Immature natural killer cell (primary cell): ENCODE data around the gene FGF5. TPM values are rescaled to one million over a fixed set of nuclear protein-coding genes. Genes with fewer than 3 reads are reported as not detected.

Experiments
- DNase-seq, 3 donors: peaks; one replicate each; pipeline ENCODE4 v3.0.0; 2022; ENCODE audit warnings: mixed read lengths in 1 of 3
- H3K27ac Mint-ChIP-seq, 6 donors: one replicate each; pipeline ENCODE4 v1.8.0; 2020; ENCODE audit warnings: mixed read lengths in 6 of 6, mild to moderate bottlenecking in 5 of 6, inconsistent platforms in 4 of 6, moderate library complexity in 3 of 6
- H3K27me3 Mint-ChIP-seq, 3 donors: one replicate each; pipeline ENCODE4 v1.8.0; 2020 to 2021; ENCODE audit warnings: low read depth in 3 of 3, mild to moderate bottlenecking in 3 of 3, mixed read lengths in 3 of 3, moderate library complexity in 3 of 3, inconsistent platforms in 1 of 3
- H3K36me3 Mint-ChIP-seq, 3 donors: one replicate each; pipeline ENCODE4 v1.8.0; 2020; ENCODE audit warnings: mixed read lengths in 3 of 3, inconsistent platforms in 2 of 3, mild to moderate bottlenecking in 2 of 3
- H3K4me1 Mint-ChIP-seq, 2 donors: one replicate each; pipeline ENCODE4 v1.8.0; 2020; ENCODE audit warnings: inconsistent platforms in 2 of 2, mild to moderate bottlenecking in 2 of 2, mixed read lengths in 2 of 2, moderate library complexity in 1 of 2
- H3K4me3 Mint-ChIP-seq, 5 donors: one replicate each; pipeline ENCODE4 v1.8.0; 2020; ENCODE audit warnings: mild to moderate bottlenecking in 5 of 5, mixed read lengths in 5 of 5, inconsistent platforms in 3 of 5, moderate library complexity in 3 of 5
- H3K9me3 Mint-ChIP-seq, 6 donors: one replicate each; pipeline ENCODE4 v1.8.0; 2020; ENCODE audit warnings: mild to moderate bottlenecking in 6 of 6, mixed read lengths in 6 of 6, inconsistent platforms in 4 of 6, moderate library complexity in 3 of 6
- polyA plus RNA-seq, 3 donors: library from polyadenylated mRNA; unstranded; fragments of 300-500 nt; fragmentation: Illumina TruSeq; gene quantifications; one replicate each; pipeline ENCODE4 v1.2.3, GENCODE V29; 2021

The FGF5 gene
- polyA plus RNA-seq: not detected

GRCh38 chr4:80266253-80266901 is at the start of gene FGF5:
FGF5 (plus strand) TSS chr4:80266664; CDS start chr4:80266825, 161 bp downstream.
- Mint-ChIP-seq H3K27me3 (peaks cover 5 to 32% (median 11%) of the 10 kb centered on the region in 3 donors), H3K27ac (no peak within 1 kb of the TSS), H3K36me3 (no peaks in the 10 kb centered on the region), H3K9me3 (no peaks in the 10 kb centered on the region), H3K4me1 (no peaks in the 10 kb centered on the region), H3K4me3 (peak within 1 kb of the TSS in 4 of 5 donors; percentile 0 to 70 (median 34))
- DNase-seq: no peak

GRCh38 chr4:80219301-80220025 is 47.0 kb upstream of the FGF5 start:
- no peak overlapping the region for H3K4me3 Mint-ChIP-seq
- no peaks in the 10 kb centered on the region for H3K36me3 Mint-ChIP-seq

GRCh38 chr4:80220711-80221110 is 45.8 kb upstream of the FGF5 start:
- Mint-ChIP-seq H3K9me3 (no peaks in the 10 kb centered on the region), H3K4me3 (no peak overlapping the region), H3K27ac (no peak overlapping the region), H3K36me3 (no peaks in the 10 kb centered on the region), H3K27me3 (peaks cover 0 to 20% (median 4%) of the 10 kb centered on the region in 3 donors), H3K4me1 (no peaks in the 10 kb centered on the region)
- DNase-seq: no peak

More at GRCh38 chr4:80219301-80220025, 47.0 kb upstream of the FGF5 start:
- Mint-ChIP-seq H3K27ac (no peak overlapping the region), H3K27me3 (peaks cover 0 to 20% (median 4%) of the 10 kb centered on the region in 3 donors), H3K9me3 (no peaks in the 10 kb centered on the region), H3K4me1 (no peaks in the 10 kb centered on the region)
- DNase-seq: no peak

GRCh38 chr4:80221161-80221560 is 45.3 kb upstream of the FGF5 start:
- Mint-ChIP-seq H3K4me3 (no peak overlapping the region), H3K27ac (no peak overlapping the region), H3K27me3 (peaks cover 0 to 19% (median 4%) of the 10 kb centered on the region in 3 donors), H3K9me3 (no peaks in the 10 kb centered on the region), H3K4me1 (no peaks in the 10 kb centered on the region), H3K36me3 (no peaks in the 10 kb centered on the region)
- no peak for DNase-seq

GRCh38 chr4:80225595-80225994 is 40.9 kb upstream of the FGF5 start:
- Mint-ChIP-seq H3K4me1 (no peaks in the 10 kb centered on the region), H3K36me3 (no peaks in the 10 kb centered on the region), H3K27ac (no peak overlapping the region), H3K9me3 (no peaks in the 10 kb centered on the region), H3K4me3 (no peak overlapping the region), H3K27me3 (peaks cover 0 to 10% (median 0%) of the 10 kb centered on the region in 3 donors)
- no peak for DNase-seq

GRCh38 chr4:80226094-80226493 is 40.4 kb upstream of the FGF5 start:
- no peak for DNase-seq
- Mint-ChIP-seq H3K4me1 (no peaks in the 10 kb centered on the region), H3K9me3 (no peaks in the 10 kb centered on the region), H3K4me3 (no peak overlapping the region), H3K27ac (no peak overlapping the region), H3K27me3 (peaks cover 0 to 8% (median 0%) of the 10 kb centered on the region in 3 donors), H3K36me3 (no peaks in the 10 kb centered on the region)

- H3K4me3 Mint-ChIP-seq: no peak overlapping the region
- peaks cover 0 to 6% (median 0%) of the 10 kb centered on the region in 3 donors for H3K27me3 Mint-ChIP-seq
- H3K4me1 Mint-ChIP-seq: no peaks in the 10 kb centered on the region
- H3K36me3 Mint-ChIP-seq: no peaks in the 10 kb centered on the region
- no peak for DNase-seq
- H3K9me3 Mint-ChIP-seq: no peaks in the 10 kb centered on the region
- no peak overlapping the region for H3K27ac Mint-ChIP-seq
Measured at GRCh38 chr4:80228460-80228859, 38.0 kb upstream of the FGF5 start.

GRCh38 chr4:80229128-80229527 is 37.3 kb upstream of the FGF5 start:
- H3K27me3 Mint-ChIP-seq: peaks cover 0 to 6% (median 0%) of the 10 kb centered on the region in 3 donors
- H3K4me3 Mint-ChIP-seq: no peak overlapping the region
- H3K36me3 Mint-ChIP-seq: no peaks in the 10 kb centered on the region
- no peak for DNase-seq
- no peaks in the 10 kb centered on the region for H3K4me1 Mint-ChIP-seq
- H3K9me3 Mint-ChIP-seq: no peaks in the 10 kb centered on the region
- H3K27ac Mint-ChIP-seq: no peak overlapping the region

- Mint-ChIP-seq H3K4me1 (no peaks in the 10 kb centered on the region), H3K4me3 (no peak overlapping the region), H3K36me3 (no peaks in the 10 kb centered on the region), H3K9me3 (no peaks in the 10 kb centered on the region), H3K27me3 (peaks cover 0 to 6% (median 0%) of the 10 kb centered on the region in 3 donors), H3K27ac (no peak overlapping the region)
- no peak for DNase-seq
Measured at GRCh38 chr4:80229590-80229989, 36.9 kb upstream of the FGF5 start.

- no peaks in the 10 kb centered on the region for H3K4me1 Mint-ChIP-seq
- no peaks in the 10 kb centered on the region for H3K36me3 Mint-ChIP-seq
- no peak overlapping the region for H3K4me3 Mint-ChIP-seq
- H3K27me3 Mint-ChIP-seq: peaks cover 3 to 6% (median 5%) of the 10 kb centered on the region in 3 donors
- no peak for DNase-seq
- peaks cover 0 to 2% (median 0%) of the 10 kb centered on the region in 6 donors for H3K9me3 Mint-ChIP-seq
- H3K27ac Mint-ChIP-seq: no peak overlapping the region
Measured at GRCh38 chr4:80231180-80231579, 35.3 kb upstream of the FGF5 start.

GRCh38 chr4:80232707-80233370 is 33.6 kb upstream of the FGF5 start:
- Mint-ChIP-seq H3K36me3 (no peaks in the 10 kb centered on the region), H3K27me3 (peaks cover 3 to 7% (median 6%) of the 10 kb centered on the region in 3 donors), H3K4me1 (no peaks in the 10 kb centered on the region), H3K4me3 (no peak overlapping the region), H3K27ac (no peak overlapping the region), H3K9me3 (peaks cover 0 to 2% (median 0%) of the 10 kb centered on the region in 6 donors)
- no peak for DNase-seq

GRCh38 chr4:80233390-80233789 is 33.1 kb upstream of the FGF5 start:
- Mint-ChIP-seq H3K27ac (no peak overlapping the region), H3K36me3 (no peaks in the 10 kb centered on the region), H3K9me3 (peaks cover 0 to 2% (median 0%) of the 10 kb centered on the region in 6 donors), H3K4me3 (no peak overlapping the region), H3K27me3 (peaks cover 2 to 7% (median 3%) of the 10 kb centered on the region in 3 donors), H3K4me1 (no peaks in the 10 kb centered on the region)
- no peak for DNase-seq

- no peaks in the 10 kb centered on the region for H3K36me3 Mint-ChIP-seq
- H3K4me3 Mint-ChIP-seq: no peak overlapping the region
- H3K9me3 Mint-ChIP-seq: peaks cover 0 to 2% (median 0%) of the 10 kb centered on the region in 6 donors
- DNase-seq: no peak
- H3K27me3 Mint-ChIP-seq: peaks cover 0 to 7% (median 3%) of the 10 kb centered on the region in 3 donors
- no peak overlapping the region for H3K27ac Mint-ChIP-seq
- no peaks in the 10 kb centered on the region for H3K4me1 Mint-ChIP-seq
Measured at GRCh38 chr4:80235451-80235850, 31.0 kb upstream of the FGF5 start.

- no peak for DNase-seq
- Mint-ChIP-seq H3K27me3 (peaks cover 0 to 7% (median 3%) of the 10 kb centered on the region in 3 donors), H3K9me3 (peaks cover 0 to 2% (median 0%) of the 10 kb centered on the region in 6 donors), H3K27ac (no peak overlapping the region), H3K36me3 (no peaks in the 10 kb centered on the region), H3K4me1 (no peaks in the 10 kb centered on the region), H3K4me3 (no peak overlapping the region)
Measured at GRCh38 chr4:80237992-80238391, 28.5 kb upstream of the FGF5 start.
